Epithelial cell of esophagus (primary cell): ENCODE data around the gene PPFIA2.

Experiments
- DNase-seq: peaks from one replicate; pipeline ENCODE4 v3.0.0; 2010; ENCODE audit warnings: low read depth
- H3K4me3 ChIP-seq: 2 replicates; pipeline ENCODE4 v1.5.1; 2011; ENCODE audit warnings: mild to moderate bottlenecking, low read length, control low read depth
- CTCF ChIP-seq: IDR thresholded peaks from 2 replicates; pipeline ENCODE4 v1.5.1; 2011; ENCODE audit warnings: low read depth, mild to moderate bottlenecking, low read length, control low read depth, inconsistent platforms; ENCODE audit not compliant: insufficient read depth; ENCODE audit errors: missing control alignments

The PPFIA2 gene

GRCh38 chr12:81375969-81376368 is 383.2 kb downstream of the PPFIA2 start:
- DNase-seq, result no peak
- TF ChIP-seq CTCF, result no peak
- H3K4me3 ChIP-seq, result no peak overlapping the region

DNA sequence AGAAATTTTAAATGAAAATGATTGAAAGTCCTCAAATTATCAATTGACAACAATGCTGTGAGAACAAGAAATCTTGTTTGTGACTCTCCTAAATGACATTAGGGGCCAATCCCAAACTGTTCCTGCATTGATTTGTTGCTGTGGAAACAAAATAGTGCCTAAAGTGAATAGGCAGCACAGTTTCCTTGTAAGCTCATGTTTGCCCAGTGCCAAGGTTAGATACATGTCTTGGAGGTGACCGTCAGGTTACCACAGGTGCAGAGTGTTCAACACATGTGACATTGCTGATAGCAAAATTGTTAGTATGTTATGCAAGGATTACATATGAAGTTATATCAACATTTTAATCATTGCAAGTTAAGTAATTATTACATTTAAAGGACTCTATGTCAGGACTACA is 388.7 kb downstream of the PPFIA2 start:
- no peak overlapping the region for H3K4me3 ChIP-seq
- TF ChIP-seq CTCF, result no peak

DNA sequence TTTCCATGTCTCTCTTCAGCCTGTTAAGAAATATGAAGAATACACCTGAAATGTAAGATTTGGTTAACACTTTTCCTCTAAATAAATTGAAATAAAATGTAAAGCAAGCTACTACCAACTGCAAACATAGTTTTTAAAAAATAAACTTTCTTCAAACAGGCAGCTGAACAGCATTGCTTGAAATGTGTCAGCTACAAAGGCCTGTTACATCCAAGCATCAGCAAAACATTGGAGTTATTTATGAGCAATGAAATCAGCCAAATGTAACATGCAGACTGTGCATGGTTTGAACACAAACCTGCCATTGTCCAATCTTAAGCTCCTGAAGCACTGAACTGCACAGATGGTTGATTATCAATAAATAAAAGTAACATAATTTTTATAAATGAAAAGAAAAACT is 390.0 kb downstream of the PPFIA2 start:
- no peak for TF ChIP-seq CTCF
- no peak for DNase-seq
- H3K4me3 ChIP-seq, result no peak overlapping the region

More for the DNA sequence above, 388.7 kb downstream of the PPFIA2 start:
- no peak for DNase-seq

- H3K4me3 ChIP-seq, result no peak overlapping the region
- DNase-seq, result no peak
- TF ChIP-seq CTCF, result no peak
These were observed 393.9 kb downstream of the PPFIA2 start for GRCh38 chr12:81365284-81365683.

- TF ChIP-seq CTCF, result no peak
- no peak for DNase-seq
- H3K4me3 ChIP-seq, result no peak overlapping the region
These were observed 398.2 kb downstream of the PPFIA2 start for GRCh38 chr12:81360916-81361315.

GRCh38 chr12:81359736-81360135 is 399.4 kb downstream of the PPFIA2 start:
- no peak for TF ChIP-seq CTCF
- no peak for DNase-seq

DNA sequence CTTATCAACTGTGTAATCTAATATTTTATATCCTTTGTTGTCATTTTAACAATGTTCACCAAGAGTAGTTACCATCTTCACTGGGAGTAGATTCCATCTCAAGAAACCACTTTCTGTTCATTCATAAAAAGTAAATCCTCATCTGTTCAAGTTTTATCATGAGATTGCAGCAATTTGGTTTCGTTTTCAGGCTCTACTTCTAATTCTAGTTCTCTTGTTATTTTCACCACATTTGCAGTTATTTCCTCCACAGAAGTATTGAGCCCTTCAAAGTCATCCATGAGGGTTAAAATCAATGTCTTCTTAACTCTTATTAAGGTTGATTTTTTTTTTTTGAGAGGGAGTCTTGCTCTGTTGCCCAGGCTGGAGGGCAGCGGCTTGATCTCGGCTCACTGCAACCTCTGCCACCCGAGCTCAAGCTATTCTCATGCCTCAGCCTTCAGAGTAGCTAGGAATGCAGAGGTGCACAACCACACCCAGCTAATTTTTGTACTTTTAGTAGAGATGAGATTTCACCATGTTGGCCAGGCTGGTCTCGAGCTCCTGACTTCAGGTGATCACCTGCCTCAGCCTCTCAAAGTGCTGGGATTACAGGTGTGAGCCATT is 404.7 kb downstream of the PPFIA2 start:
- DNase-seq, result no peak
- no peak overlapping the region for H3K4me3 ChIP-seq

More at GRCh38 chr12:81359736-81360135, 399.4 kb downstream of the PPFIA2 start:
- no peak overlapping the region for H3K4me3 ChIP-seq

More for the DNA sequence above, 404.7 kb downstream of the PPFIA2 start:
- TF ChIP-seq CTCF, result no peak
